Measurements from ENCODE around the gene KNCN.

Gene KNCN

GRCh38 chr1:46497020-46497419 lies 54.4 kb downstream of the KNCN start:
- DNase-seq: no peak

- DNase-seq: no peak
Measured at GRCh38 chr1:46496505-46496904, 54.9 kb downstream of the KNCN start.

GRCh38 chr1:46495778-46496177 lies 55.7 kb downstream of the KNCN start:
- DNase-seq: no peak
